Peyer's patch (tissue), 4 donors: ENCODE results near the gene ZNF672. TPM values are rescaled to one million over a fixed set of nuclear protein-coding genes. Genes with fewer than 3 reads are reported as not detected.

Experiments
- DNase-seq, 3 donors: peaks; one replicate each; pipeline ENCODE4 v3.0.0-alpha.2; 2017 to 2019
- H3K27ac ChIP-seq, 4 donors: fragments of 200-600 bp; sonication (generic); one replicate each; pipeline ENCODE4 v1.5.1; 2016 to 2019
- H3K27me3 ChIP-seq, 2 donors: fragments of 200-600 bp; sonication (generic); one replicate each; pipeline ENCODE4 v1.5.1; 2019
- H3K36me3 ChIP-seq, 3 donors: fragments of 200-600 bp; sonication (generic); one replicate each; pipeline ENCODE4 v1.5.1; 2016 to 2019
- H3K4me1 ChIP-seq, 4 donors: fragments of 200-600 bp; sonication (generic); one replicate each; pipeline ENCODE4 v1.5.1; 2016 to 2019
- H3K4me3 ChIP-seq, 4 donors: fragments of 200-600 bp; sonication (generic); 1 replicate in 3 of 4; 2 replicates in 1 of 4; pipeline ENCODE4 v1.5.1; 2016 to 2019; ENCODE audit warnings: mild to moderate bottlenecking in 1 of 4
- H3K9me3 ChIP-seq, 4 donors: fragments of 200-600 bp; sonication (generic); one replicate each; pipeline ENCODE4 v1.5.1; 2016 to 2019; ENCODE audit warnings: mild to moderate bottlenecking in 1 of 4
- CTCF ChIP-seq, 6 experiments: fragments of 450-650 bp in 4 of 6; fragments of 200-600 bp in 2 of 6; sonication (generic) in 1 of 6; IDR thresholded peaks; one replicate each; pipeline ENCODE4 v1.5.1; 2017 to 2019; ENCODE audit warnings: antibody characterized with exemption in 6 of 6, mild to moderate bottlenecking in 3 of 6, moderate library complexity in 1 of 6
- POLR2A ChIP-seq, 2 donors: fragments of 450-650 bp; IDR thresholded peaks; one replicate each; pipeline ENCODE4 v1.5.1; 2017; ENCODE audit warnings: antibody characterized with exemption in 2 of 2, mild to moderate bottlenecking in 2 of 2, moderate library complexity in 2 of 2
- total RNA-seq, 4 donors: library from RNA; depleted of rRNA; stranded (reverse); fragments of >200 nt; gene quantifications; one replicate each; pipeline ENCODE4 v1.1.0, GENCODE V29; 2016

Gene ZNF672
- total RNA-seq, 4 donors from 2014 or later = 48.4 to 64.4 (median 60.5) TPM

DNA sequence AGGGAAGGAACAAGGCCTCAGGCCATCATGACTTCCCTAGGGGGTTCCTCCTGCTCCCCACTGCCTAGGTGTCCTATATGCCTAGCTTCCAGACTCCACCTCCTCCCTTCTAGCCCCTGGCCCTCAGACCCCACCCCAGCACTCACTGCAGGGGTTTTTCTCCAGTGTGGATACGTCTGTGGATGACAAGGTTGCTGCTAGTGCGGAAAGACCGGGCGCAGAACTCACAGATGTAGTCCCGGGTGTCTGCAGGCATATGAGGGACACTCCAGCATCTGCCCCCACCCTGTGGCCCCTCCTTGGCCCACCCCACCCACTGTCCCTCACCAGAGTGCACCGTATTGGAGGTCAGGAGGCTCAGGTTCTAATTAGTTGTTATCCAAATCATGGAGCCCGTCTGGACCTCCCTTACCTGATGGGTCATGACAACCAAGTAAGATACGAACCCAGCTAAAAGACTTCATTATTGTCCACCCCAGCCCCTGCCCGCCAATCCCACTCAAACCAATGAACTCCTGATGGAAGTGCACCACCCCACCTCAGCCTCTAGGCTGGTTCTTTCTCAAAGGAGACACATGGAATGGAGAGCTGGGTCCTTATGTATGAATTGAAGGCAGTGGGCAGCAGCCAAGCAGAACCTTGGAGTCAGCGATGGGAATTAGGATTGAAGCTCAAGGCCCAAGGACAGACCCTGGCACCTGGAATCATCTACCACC lies 12.7 kb downstream of the ZNF672 start:
- no peaks in the 10 kb centered on the region for H3K4me1 ChIP-seq
- no peak for TF ChIP-seq CTCF (IDR thresholded peaks at IDR 0.05)
- no peak for TF ChIP-seq POLR2A (IDR thresholded peaks at IDR 0.05)
- H3K36me3 ChIP-seq = peaks cover 0 to 64% (median 0%) of the 10 kb centered on the region in 3 donors
- H3K27ac ChIP-seq = no peak overlapping the region
- no peaks in the 10 kb centered on the region for H3K27me3 ChIP-seq
- no peak for DNase-seq
- no peak overlapping the region for H3K4me3 ChIP-seq
- no peaks in the 10 kb centered on the region for H3K9me3 ChIP-seq

DNA sequence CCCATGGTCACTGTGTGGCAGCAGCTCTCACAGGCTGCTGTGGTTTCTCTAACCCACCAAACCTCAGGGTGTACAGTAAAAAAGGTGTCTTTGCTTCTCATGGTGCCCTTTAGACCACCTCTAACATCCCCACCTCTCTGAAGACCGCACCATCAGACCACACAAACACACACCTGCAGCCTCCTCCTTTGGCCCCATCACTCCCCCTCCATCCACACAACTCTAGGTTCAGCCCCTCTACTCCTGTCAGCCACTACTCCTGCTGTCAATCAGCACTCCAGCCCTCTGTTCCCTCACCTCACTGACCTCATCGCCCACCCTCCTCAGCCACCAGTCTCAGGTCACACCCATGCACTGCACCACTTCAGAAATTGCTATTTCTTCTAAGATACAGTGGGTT lies 13.4 kb downstream of the ZNF672 start:
- TF ChIP-seq POLR2A (IDR thresholded peaks at IDR 0.05) (no peak), CTCF (IDR thresholded peaks at IDR 0.05) (no peak)
- Histone ChIP-seq H3K27ac (no peak overlapping the region), H3K4me1 (no peaks in the 10 kb centered on the region), H3K27me3 (no peaks in the 10 kb centered on the region), H3K36me3 (peaks cover 0 to 57% (median 0%) of the 10 kb centered on the region in 3 donors), H3K9me3 (no peaks in the 10 kb centered on the region), H3K4me3 (no peak overlapping the region)
- DNase-seq = no peak

- TF ChIP-seq POLR2A (IDR thresholded peaks at IDR 0.05) = no peak
- no peak for TF ChIP-seq CTCF (IDR thresholded peaks at IDR 0.05)
- Histone ChIP-seq H3K9me3 (no peaks in the 10 kb centered on the region), H3K4me1 (peaks cover 0 to 6% (median 1%) of the 10 kb centered on the region in 4 donors), H3K27ac (no peak overlapping the region), H3K36me3 (peaks cover 0 to 44% (median 0%) of the 10 kb centered on the region in 3 donors), H3K4me3 (no peak overlapping the region), H3K27me3 (no peaks in the 10 kb centered on the region)
- no peak for DNase-seq
Measured at GRCh38 chr1:248852481-248853405, 14.7 kb downstream of the ZNF672 start.

DNA sequence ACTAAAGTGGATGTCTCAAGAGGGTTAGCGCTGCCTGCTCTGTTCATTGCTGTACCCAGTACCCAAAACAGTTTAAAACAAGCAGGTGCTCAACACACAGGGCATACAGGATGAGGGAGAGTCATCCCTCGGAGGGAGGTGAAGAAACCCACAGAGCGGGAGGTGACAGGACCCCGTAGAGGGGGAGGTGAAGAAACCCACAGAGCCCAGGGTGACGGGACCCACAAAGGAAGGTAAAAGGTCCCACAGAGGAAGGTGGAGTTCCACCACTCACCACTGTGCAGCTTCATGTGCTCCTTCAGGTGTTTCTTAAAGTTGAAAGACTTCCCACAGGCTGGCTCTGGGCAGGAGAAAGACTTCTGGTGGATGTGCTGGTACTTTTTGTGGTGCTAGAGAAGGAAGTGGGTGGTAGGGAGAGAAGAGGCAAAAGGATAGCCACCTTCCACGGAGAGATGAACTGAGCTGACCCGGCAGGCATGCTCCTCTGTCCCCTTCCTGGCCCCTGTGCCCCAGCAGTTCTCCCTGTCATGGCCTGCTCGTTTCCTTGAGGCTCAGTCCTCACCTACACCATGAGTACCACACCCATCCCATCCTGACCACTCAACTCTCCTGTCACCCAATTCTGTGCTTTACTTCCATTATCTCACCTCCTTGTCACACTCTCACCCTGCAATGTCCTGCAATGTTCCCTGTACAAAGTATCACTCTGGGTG lies 15.8 kb downstream of the ZNF672 start:
- no peak for DNase-seq
- Histone ChIP-seq H3K4me3 (no peak overlapping the region), H3K9me3 (no peaks in the 10 kb centered on the region), H3K4me1 (peaks cover 0 to 12% (median 2%) of the 10 kb centered on the region in 4 donors), H3K27me3 (no peaks in the 10 kb centered on the region), H3K36me3 (peaks cover 0 to 33% (median 0%) of the 10 kb centered on the region in 3 donors), H3K27ac (no peak overlapping the region)
- TF ChIP-seq CTCF (IDR thresholded peaks at IDR 0.05) = no peak
- no peak for TF ChIP-seq POLR2A (IDR thresholded peaks at IDR 0.05)

DNA sequence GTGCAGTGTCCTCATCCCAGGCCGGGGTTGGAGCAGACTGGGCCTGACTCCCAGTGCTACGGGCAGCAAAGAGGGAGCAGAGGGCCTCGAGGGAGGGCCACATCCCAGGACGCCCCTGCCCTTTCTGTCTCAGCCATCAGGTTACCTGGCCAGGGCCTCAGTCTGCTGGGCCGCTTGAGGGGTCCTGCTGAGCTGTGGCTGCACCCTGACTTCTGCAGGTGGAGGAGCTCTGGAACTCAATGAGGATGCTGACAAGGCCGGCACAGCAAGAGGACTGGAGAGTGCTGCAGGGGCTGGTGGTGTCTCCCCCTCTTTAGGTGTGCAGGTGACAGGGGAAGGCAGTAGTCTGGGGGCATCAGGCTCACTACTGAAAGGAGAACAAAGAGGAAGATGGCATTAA lies 17.6 kb downstream of the ZNF672 start:
- no peak overlapping the region for H3K27ac ChIP-seq
- peaks cover 0 to 18% (median 6%) of the 10 kb centered on the region in 4 donors for H3K4me1 ChIP-seq
- DNase-seq = no peak
- H3K27me3 ChIP-seq = no peaks in the 10 kb centered on the region
- TF ChIP-seq CTCF (IDR thresholded peaks at IDR 0.05) (no peak), POLR2A (IDR thresholded peaks at IDR 0.05) (no peak)
- no peaks in the 10 kb centered on the region for H3K9me3 ChIP-seq
- H3K4me3 ChIP-seq = no peak overlapping the region
- peaks cover 0 to 16% (median 0%) of the 10 kb centered on the region in 3 donors for H3K36me3 ChIP-seq
